ENCODE data around the gene MYH14. TPM values are rescaled to one million over a fixed set of nuclear protein-coding genes. Genes with fewer than 3 reads are reported as not detected.

MYH14 gene
- polyA plus RNA-seq, 1 experiment: not detected

DNA sequence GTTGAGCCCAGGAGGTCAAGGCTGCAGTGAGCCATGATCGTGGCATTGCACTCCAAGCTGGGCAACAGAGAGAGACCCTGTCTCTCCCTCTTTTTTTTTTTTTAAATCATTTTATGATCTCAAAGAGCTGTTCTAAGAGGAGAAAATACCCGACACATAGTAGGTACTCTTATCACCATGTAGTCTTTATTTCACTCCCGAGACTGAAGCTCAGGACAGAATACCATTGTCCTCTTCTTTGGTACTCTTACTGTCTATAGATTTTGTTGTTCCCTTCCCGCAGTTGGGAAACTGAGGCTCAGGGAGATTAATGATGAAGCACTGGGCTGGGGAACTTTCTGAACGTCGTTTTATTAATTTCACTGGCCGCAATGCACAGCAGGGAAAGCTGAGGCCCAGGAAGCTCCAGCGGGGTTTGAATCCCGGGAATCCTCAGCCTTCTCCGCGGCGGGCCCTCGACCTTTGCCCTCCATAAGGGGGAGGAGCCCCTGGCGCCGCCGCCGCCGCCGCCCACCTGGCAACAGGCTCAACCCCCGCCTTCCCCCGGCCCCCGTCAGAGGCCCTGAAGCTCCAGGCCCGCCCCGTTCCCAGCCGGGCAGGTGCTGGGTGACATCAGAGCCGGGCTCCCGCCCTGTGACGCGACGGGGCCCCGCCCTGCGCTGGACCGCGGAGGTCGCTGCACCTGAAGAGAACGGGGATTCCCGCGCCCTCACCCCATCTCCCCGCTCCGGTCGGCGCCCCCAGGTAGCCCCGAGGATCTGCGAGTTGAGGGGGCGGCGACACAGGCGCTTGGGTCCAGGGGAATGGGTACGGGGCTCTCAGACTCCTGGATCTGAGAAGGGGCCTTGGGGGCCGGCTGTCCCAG, 1.6 kb downstream of the MYH14 start:
- Histone ChIP-seq H3K4me3 (ENCODE audit: low read depth, low read length) (no peak overlapping the region), H3K27me3 (ENCODE audit: control insufficient read depth, insufficient read depth, low read length) (no peaks in the 10 kb centered on the region; the same call in 1 of the 2 replicates), H3K36me3 (ENCODE audit: control insufficient read depth, insufficient read depth, low read length) (no peaks in the 10 kb centered on the region)
- DNase-seq (ENCODE audit: low read depth): no peak
- TF ChIP-seq, protein P1, sequence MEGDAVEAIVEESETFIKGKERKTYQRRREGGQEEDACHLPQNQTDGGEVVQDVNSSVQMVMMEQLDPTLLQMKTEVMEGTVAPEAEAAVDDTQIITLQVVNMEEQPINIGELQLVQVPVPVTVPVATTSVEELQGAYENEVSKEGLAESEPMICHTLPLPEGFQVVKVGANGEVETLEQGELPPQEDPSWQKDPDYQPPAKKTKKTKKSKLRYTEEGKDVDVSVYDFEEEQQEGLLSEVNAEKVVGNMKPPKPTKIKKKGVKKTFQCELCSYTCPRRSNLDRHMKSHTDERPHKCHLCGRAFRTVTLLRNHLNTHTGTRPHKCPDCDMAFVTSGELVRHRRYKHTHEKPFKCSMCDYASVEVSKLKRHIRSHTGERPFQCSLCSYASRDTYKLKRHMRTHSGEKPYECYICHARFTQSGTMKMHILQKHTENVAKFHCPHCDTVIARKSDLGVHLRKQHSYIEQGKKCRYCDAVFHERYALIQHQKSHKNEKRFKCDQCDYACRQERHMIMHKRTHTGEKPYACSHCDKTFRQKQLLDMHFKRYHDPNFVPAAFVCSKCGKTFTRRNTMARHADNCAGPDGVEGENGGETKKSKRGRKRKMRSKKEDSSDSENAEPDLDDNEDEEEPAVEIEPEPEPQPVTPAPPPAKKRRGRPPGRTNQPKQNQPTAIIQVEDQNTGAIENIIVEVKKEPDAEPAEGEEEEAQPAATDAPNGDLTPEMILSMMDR (IDR thresholded peaks at IDR 0.05; ENCODE audit: insufficient read depth, low read depth, low read length): no peak
- ChIA-PET CTCF (no interaction called here), POLR2A (no interaction called here)

DNA sequence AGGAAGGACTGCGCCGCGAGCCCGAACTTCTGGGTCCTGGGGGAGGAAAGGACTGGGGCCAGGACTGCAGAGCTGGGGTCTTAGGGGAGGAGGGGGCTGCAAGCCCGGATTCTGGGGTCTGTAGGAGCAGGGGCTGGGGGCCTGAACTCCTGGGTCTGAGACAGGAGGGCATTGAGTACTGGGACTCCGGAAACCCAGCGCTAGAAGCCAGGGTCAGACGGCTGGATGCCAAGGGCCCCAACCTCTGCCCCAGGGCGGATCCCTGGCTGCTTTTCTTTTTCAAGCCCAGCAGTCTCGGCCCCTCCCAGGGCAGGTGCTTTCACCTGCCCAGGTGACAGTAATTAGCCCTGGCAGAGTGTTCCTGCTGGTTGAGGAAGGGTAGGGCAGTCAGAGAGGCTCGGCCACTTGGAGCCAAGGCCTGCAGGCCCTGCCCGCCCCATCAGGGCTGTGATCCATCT, 2.3 kb downstream of the MYH14 start:
- POLR2A ChIA-PET: no interaction called here
- H3K4me3 ChIP-seq (ENCODE audit: low read depth, low read length): no peak overlapping the region
- DNase-seq (ENCODE audit: low read depth): no peak
- no peaks in the 10 kb centered on the region; the same call in 1 of the 2 replicates for H3K27me3 ChIP-seq (ENCODE audit: control insufficient read depth, insufficient read depth, low read length)
- CTCF ChIA-PET: no interaction called here
- H3K36me3 ChIP-seq (ENCODE audit: control insufficient read depth, insufficient read depth, low read length): no peaks in the 10 kb centered on the region
- TF ChIP-seq, protein P1 (IDR thresholded peaks at IDR 0.05; ENCODE audit: insufficient read depth, low read depth, low read length): no peak

DNA sequence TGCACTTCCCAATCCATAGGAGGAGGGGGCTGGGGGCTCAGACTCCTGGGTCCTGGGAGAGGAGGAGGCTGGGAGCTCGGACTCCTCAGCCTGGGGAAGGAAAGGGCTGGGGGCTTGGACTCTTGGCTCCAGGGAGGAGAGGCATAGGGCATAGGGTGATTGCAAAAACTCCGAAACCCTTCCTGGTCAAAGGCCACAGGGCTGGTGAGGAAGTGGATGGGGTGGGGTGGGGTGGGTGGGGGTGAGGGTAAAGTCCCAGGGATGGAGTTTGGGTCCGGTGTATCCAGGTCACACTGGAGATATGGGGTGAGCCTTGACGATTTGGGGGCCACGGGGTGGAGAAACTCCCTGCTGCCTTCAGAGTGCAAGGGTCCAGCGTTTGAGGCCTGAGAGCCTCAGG, 2.8 kb downstream of the MYH14 start:
- Histone ChIP-seq H3K4me3 (ENCODE audit: low read depth, low read length) (no peak overlapping the region), H3K27me3 (ENCODE audit: control insufficient read depth, insufficient read depth, low read length) (no peaks in the 10 kb centered on the region; the same call in 1 of the 2 replicates), H3K36me3 (ENCODE audit: control insufficient read depth, insufficient read depth, low read length) (no peaks in the 10 kb centered on the region)
- CTCF ChIA-PET: no interaction called here
- no peak for DNase-seq (ENCODE audit: low read depth)
- POLR2A ChIA-PET: no interaction called here
- TF ChIP-seq, protein P1 (IDR thresholded peaks at IDR 0.05; ENCODE audit: insufficient read depth, low read depth, low read length): no peak

DNA sequence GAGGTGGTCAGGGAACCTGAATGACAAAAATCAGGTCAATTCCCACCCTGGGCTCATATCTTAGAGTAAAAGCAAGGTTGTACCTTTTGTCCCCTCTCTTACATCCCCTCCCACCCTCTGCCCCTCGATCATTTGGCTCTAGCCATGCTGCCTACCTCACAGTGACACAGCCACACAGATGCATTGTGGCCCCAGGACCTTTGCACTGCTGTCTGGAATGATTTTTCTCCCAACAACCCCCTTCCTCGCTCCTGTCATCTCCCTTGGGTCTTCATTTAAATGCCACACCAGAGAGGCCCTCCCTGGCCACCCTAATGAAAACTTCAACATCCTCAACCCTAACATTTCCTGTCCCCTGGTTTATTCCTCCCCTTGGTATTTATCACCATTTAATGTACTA, 4.3 kb downstream of the MYH14 start:
- no peaks in the 10 kb centered on the region for H3K36me3 ChIP-seq (ENCODE audit: control insufficient read depth, insufficient read depth, low read length)
- POLR2A ChIA-PET: no interaction called here
- TF ChIP-seq, protein P1 (IDR thresholded peaks at IDR 0.05; ENCODE audit: insufficient read depth, low read depth, low read length): no peak
- CTCF ChIA-PET: no interaction called here
- no peak for DNase-seq (ENCODE audit: low read depth)
- no peak overlapping the region for H3K4me3 ChIP-seq (ENCODE audit: low read depth, low read length)
- H3K27me3 ChIP-seq (ENCODE audit: control insufficient read depth, insufficient read depth, low read length): no peaks in the 10 kb centered on the region; the same call in 1 of the 2 replicates

DNA sequence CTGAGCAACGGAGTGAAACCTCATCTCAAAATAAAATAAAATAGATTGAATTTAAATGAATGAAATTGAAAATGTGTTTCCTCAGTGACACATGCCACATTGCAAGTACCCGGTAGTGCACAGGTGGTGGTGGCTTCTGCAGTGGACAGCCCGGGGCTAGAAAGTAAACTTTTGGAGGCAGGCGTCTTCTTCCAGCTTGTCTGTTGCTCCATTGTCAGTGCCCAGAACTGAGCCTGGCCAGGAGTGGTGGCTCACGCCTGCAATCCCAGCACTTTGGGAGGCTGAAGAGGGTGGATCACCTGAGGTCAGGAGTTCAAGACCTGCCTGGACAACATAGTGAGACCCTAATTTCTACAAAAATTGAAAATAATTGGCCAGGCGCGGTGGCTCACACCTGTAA, 5.7 kb downstream of the MYH14 start:
- CTCF ChIA-PET: no interaction called here
- no peak for DNase-seq (ENCODE audit: low read depth)
- Histone ChIP-seq H3K4me3 (ENCODE audit: low read depth, low read length) (no peak overlapping the region), H3K27me3 (ENCODE audit: control insufficient read depth, insufficient read depth, low read length) (no peaks in the 10 kb centered on the region), H3K36me3 (ENCODE audit: control insufficient read depth, insufficient read depth, low read length) (no peaks in the 10 kb centered on the region)
- TF ChIP-seq, protein P1 (IDR thresholded peaks at IDR 0.05; ENCODE audit: insufficient read depth, low read depth, low read length): no peak
- POLR2A ChIA-PET: no interaction called here

All from BJ (cell line).